HG03439 (cell line): Measurements from ENCODE around the gene MED27.

Experiments used
- ATAC-seq: cut with Tn5 transposase; IDR thresholded peaks from one replicate; pipeline ENCODE4 v1.9.1; 2021; ENCODE audit warnings: mild to moderate bottlenecking, moderate library complexity; ENCODE audit not compliant: unreplicated experiment

Gene MED27

DNA sequence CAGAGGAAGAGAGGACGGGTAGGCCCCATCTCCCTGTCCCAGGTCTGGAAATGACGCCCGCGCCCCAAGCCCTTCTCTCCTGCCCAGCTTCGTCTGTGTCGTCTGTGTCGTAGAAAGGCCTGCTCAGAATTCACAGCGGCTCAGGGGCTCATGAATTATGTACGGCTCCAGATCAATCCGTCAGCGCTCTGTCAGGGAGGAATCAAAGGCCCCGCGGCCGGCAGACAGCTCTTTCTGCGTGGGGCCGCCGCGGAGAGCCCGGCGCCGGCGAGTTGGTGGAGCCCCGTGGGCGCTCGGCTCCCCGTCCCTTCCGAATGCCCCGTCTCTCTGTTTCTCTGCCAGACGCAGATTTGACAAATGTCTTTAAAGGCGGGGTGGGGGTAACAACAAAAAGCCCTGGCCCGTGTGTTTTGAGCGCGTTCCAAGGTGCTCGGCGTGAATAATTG is 255.9 kb downstream of the MED27 start:
- no peak for ATAC-seq

DNA sequence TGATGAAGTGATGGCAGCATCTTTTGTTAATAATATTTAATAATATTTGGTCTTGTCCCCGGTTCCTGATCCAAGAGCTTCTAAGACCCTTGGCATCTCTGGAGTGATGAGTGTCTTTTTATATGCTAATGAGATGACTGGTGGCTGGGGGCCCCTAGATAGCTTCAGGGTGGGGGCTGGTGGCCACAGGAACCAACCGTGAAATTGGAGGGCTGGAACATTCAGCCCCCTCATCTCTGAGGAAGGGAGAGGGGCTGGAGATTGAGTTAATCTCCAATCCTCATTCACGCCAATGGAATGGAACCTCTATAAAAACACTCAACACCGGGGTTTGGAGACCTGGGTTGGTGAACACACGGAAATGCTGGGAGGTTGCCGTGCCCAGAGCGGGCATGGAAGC is 261.6 kb downstream of the MED27 start:
- ATAC-seq, result no peak

DNA sequence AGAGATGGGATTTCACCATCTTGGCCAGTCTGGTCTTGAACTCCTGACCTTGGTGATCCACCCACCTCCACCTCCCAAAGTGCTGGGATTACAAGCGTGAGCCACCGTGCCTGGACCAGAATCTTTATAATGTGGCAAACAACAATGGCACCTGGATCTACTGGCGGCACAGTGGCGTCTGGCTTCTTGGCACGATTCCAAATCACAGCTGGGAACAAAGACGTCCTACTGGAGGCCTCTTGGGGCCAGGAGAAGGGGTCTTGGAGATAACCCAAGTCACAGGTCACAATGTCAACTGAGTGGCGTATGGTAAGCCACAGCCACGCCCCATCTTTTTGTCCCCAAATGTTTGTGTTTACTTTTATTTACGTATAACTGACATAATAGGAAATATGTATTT is 262.0 kb downstream of the MED27 start:
- ATAC-seq, result no peak

DNA sequence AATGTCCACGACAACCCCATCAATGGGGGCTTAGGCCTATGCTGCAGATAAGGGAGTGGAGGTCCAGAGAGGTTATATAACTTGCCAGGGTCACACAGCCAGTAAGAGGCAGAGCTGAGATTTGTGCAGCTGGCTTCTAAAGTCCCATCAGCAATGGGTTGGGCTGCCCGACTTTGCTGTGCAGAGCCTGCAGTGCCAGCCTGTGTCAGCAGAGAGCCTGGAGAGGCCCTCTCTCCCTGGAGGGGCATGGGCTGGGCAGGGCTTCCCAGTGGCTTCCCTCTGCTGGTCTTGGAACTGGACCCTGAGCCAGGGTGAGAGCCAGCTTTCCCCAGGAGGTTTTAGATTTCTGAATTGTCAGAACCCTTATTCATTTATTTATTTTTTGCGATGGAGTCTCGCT is 262.6 kb downstream of the MED27 start:
- no peak for ATAC-seq

DNA sequence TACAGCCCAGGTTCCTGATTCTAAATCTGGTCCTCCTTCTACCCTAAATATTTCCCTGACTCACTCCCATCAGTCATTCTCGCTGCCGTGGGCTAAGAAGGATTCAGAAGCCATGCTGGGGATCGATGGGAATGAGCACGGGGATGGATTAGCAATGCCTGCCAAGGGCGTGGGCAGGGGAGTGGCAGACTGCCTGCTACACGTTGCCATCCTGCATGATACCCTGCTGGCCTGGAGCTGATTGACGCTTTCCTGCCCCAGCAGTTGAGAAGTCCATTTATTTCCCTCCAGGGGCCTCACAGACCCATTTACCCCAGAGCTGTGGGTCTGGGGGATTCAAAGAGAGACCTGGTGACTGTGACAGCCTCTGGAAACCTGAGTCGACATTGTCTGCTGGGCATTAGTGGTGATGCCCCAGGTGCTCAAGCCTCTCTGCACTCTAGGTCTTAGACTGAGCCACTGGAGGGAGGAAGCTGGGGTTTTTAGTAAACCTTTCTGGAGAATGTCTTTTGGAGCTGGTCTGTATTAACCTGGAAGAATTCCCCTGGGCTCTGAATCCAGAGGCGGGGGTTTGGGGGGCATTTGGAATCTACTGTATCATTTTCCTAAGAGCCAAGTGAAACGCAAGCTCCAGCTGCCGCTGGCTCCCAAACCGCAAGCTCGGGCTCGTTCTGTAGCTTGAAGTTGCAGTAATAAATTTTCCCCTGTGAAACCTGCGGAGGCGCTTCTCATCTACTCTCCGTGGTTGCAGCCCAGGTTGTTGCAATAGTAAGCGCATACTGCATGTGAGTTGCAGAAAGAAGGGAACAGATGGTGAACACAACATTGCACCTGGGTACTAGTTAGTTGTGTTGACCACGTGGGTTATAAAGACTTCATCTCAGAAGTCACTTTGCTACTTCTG is 263.4 kb downstream of the MED27 start:
- no peak for ATAC-seq

DNA sequence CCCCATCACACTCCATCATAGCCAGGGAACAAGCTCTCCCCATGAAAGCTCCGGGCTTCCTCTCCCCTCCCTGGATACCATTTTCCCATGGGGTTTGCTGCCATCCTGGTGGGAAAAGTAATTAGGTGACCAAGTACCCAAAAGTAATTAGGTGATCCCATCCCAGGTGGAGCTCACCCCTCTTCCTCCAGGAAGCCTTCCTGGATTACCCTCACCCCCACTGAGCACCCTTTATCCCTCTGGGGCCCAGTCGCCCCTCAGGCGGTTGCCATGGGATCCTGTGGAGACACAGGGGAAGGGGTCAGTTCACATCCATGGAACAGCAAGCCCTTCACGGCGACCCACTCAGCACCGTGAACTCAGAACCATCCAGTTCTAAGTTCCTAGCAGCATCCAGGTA is 265.0 kb downstream of the MED27 start:
- no peak for ATAC-seq

DNA sequence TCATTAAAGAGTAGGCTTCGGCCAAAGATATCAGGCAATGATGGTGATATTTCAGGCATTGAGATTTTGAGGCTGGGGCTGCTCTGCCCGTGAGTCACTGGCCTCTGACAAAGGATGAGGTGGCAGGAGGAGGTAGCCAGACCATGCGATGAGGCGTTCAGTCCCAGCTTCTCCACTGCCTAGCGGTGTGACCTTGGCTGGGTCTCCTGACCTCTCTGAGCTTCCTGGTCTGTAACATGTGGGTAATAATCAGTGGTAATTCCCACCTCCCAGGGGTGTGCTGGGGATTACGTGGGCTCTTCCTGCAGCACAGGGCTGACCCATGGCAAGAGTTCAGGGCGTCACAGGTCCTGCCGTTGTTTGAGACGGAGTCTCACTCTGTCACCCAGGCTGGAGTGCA is 266.6 kb downstream of the MED27 start:
- ATAC-seq, result no peak

DNA sequence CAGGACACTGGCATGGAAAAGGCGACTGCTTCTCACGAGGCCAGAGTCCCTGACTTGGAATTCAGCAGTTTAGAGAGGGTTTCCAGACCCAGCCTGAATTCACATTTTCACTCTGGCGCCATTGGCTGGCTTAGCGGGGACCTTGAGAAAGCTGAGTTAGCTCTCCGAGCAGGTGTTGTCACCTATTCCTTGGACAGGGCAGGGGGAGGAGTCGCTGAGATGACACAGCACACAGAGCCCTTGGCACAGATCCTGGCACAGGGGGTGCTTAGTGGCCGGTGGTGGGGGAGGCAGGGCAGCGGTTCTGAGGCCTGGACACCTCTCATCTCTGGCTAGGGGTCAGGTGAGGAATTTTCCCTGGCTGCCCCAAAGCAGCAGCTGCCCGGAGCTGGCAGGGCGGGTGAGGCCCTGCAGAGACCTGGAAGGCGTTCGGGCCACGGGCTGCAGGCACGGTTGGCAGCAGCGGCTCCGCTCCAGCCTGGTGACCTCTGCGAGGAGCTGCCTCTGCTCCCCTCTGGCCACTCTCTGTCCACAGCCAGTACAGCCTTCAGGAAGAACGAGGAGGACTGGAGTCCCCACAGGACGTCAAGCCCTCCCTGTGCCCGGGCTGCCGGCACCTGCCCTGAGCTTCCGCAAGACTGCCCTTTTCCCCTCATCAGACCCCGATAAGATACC is 267.4 kb downstream of the MED27 start:
- ATAC-seq, result no peak

DNA sequence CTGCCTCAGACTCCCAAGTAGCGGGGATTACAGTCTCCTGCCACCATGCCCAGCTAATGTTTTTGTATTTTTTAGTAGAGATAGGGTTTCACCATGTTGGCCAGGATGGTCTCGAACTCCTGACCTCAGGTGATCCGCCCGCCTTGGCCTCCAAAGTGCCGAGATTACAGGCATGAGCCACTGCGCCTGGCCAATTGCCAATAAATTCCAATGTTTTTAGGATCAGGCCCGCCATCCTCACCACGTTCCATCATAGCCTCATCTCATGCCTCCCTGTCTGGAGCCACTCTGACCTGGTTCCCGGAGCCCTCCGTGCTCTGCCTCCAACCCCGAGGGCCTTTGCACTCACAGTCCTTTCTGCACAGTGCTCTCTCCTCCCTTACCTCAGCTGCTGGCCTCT is 268.3 kb downstream of the MED27 start:
- no peak for ATAC-seq

DNA sequence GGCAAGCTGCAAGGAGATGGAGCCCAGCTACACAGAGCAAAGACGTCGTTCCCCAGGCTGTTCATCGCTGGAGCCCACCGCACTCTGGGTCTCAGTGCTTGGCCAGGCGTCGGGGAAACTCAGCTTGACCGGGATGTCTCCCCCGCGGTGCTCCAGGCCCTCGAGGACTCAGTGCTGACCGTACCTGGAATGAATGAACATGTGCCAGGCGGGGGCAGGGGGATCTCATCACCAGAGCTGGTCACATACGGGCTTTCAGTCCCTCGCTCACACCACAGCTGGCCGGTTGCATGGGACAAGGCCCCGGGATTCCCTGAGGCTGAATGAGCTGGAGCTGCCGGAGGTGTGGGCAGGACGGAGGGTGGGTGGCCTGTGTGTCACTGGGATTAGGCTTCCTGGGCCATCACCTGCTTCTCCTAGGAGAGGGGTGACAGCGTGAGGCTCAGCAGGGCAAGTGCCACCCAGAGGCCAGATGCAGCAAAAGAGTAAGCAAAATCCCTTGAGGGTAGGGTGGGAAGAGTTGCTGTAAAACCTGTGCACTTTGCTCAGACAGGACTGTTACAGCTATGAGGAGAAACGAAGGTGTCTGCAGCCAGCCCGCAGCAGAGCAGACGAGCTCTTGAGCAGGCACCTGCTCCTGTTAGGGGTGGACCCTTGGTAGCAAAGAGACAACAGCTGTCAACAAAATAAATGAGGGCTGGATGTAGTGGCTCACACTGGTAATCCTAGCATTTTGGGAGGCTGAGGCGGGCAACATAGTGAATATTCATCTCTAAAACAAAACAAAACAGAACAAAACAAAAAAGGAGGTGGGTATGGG is 269.1 kb downstream of the MED27 start:
- ATAC-seq, result no peak
